Mesenchymal stem cell (in vitro differentiated cells and primary cell): ENCODE data around the gene ANGEL1.

Experiments used
- DNase-seq: peaks from one replicate; pipeline ENCODE4 v3.0.0-alpha.2; 2013
- H2AFZ ChIP-seq: one replicate; pipeline ENCODE4 v1.6.1; 2013; ENCODE audit warnings: low read depth, mild to moderate bottlenecking, control low read depth, inconsistent platforms, low read length, moderate library complexity
- H2AK5ac ChIP-seq: 2 replicates; pipeline ENCODE4 v1.6.1; 2013; ENCODE audit warnings: low read length, moderate library complexity, mild to moderate bottlenecking, inconsistent platforms; ENCODE audit not compliant: severe bottlenecking
- H2BK120ac ChIP-seq: one replicate; pipeline ENCODE4 v1.6.1; 2013; ENCODE audit warnings: low read depth, mild to moderate bottlenecking, inconsistent platforms, low read length, moderate library complexity
- H2BK12ac ChIP-seq, 2 experiments: one replicate each; pipeline ENCODE4 v1.6.1; 2013; ENCODE audit warnings: inconsistent platforms in 2 of 2, low read length in 2 of 2, mild to moderate bottlenecking in 2 of 2, moderate library complexity in 2 of 2, control low read depth in 1 of 2
- H2BK15ac ChIP-seq: one replicate; pipeline ENCODE4 v1.6.1; 2013; ENCODE audit warnings: mild to moderate bottlenecking, low read depth, inconsistent platforms; ENCODE audit not compliant: poor library complexity, severe bottlenecking
- H2BK5ac ChIP-seq: 2 replicates; pipeline ENCODE4 v1.6.1; 2013; ENCODE audit warnings: low read depth, mild to moderate bottlenecking, low read length, control low read depth, inconsistent platforms; ENCODE audit not compliant: poor library complexity, severe bottlenecking
- H3K14ac ChIP-seq, 2 experiments: one replicate each; pipeline ENCODE4 v1.6.1; 2013; ENCODE audit warnings: inconsistent platforms in 2 of 2, low read length in 2 of 2, control low read depth in 1 of 2, mild to moderate bottlenecking in 1 of 2, moderate library complexity in 1 of 2
- H3K18ac ChIP-seq, 2 experiments: one replicate each; pipeline ENCODE4 v1.6.1; 2013; ENCODE audit warnings: inconsistent platforms in 2 of 2, low read length in 2 of 2, control low read depth in 1 of 2, low read depth in 1 of 2, mild to moderate bottlenecking in 1 of 2
- H3K23ac ChIP-seq, 2 experiments: one replicate each; pipeline ENCODE4 v1.6.1; 2013; ENCODE audit warnings: inconsistent platforms in 2 of 2, low read length in 2 of 2, mild to moderate bottlenecking in 2 of 2, moderate library complexity in 2 of 2, control low read depth in 1 of 2
- H3K27ac ChIP-seq: 2 replicates; pipeline ENCODE4 v1.5.1; 2013; ENCODE audit warnings: mild to moderate bottlenecking, moderate library complexity, low read length, control low read depth, inconsistent platforms; ENCODE audit not compliant: poor library complexity, severe bottlenecking
- H3K27me3 ChIP-seq, 2 experiments: 2 replicates each; pipeline versions ENCODE4 v1.6.1 to v1.7.0; 2013; ENCODE audit warnings: low read length in 2 of 2, mild to moderate bottlenecking in 2 of 2, moderate library complexity in 2 of 2, control low read depth in 1 of 2, inconsistent platforms in 1 of 2; ENCODE audit not compliant: control insufficient read depth in 1 of 2, insufficient read depth in 1 of 2
- H3K36me3 ChIP-seq, 2 experiments: 2 replicates each; pipeline versions ENCODE4 v1.6.1 to v1.7.0; 2013; ENCODE audit warnings: low read length in 2 of 2, control low read depth in 1 of 2, inconsistent platforms in 1 of 2, low read depth in 1 of 2, mild to moderate bottlenecking in 1 of 2; ENCODE audit not compliant: insufficient read depth in 2 of 2, control insufficient read depth in 1 of 2
- H3K4ac ChIP-seq, 2 experiments: one replicate each; pipeline ENCODE4 v1.6.1; 2013; ENCODE audit warnings: inconsistent platforms in 2 of 2, low read length in 2 of 2, mild to moderate bottlenecking in 2 of 2, moderate library complexity in 2 of 2, control low read depth in 1 of 2, low read depth in 1 of 2
- H3K4me1 ChIP-seq: 2 replicates; pipeline ENCODE4 v1.6.1; 2013; ENCODE audit warnings: low read depth, low read length, control low read depth; ENCODE audit not compliant: control insufficient read depth, insufficient read depth
- H3K4me2 ChIP-seq: 2 replicates; pipeline ENCODE4 v1.6.1; 2013; ENCODE audit warnings: low read length, mild to moderate bottlenecking, inconsistent platforms; ENCODE audit not compliant: poor library complexity, severe bottlenecking
- H3K4me3 ChIP-seq, 2 experiments: 2 replicates each; pipeline versions ENCODE4 v1.5.1 to v1.7.0; 2013; ENCODE audit warnings: low read length in 2 of 2, mild to moderate bottlenecking in 2 of 2, control low read depth in 1 of 2, low read depth in 1 of 2; ENCODE audit not compliant: insufficient read depth in 1 of 2
- H3K79me1 ChIP-seq: replicated peaks from 2 replicates; pipeline ENCODE4 v1.6.1; 2013; ENCODE audit warnings: mild to moderate bottlenecking, control low read depth, low read length, inconsistent platforms; ENCODE audit not compliant: poor library complexity, severe bottlenecking
- H3K9ac ChIP-seq: 2 replicates; pipeline ENCODE4 v1.7.0; 2013; ENCODE audit warnings: mild to moderate bottlenecking, low read length, moderate library complexity
- H3K9me3 ChIP-seq: 2 replicates; pipeline ENCODE4 v1.7.0; 2013; ENCODE audit warnings: mild to moderate bottlenecking, low read length; ENCODE audit not compliant: control insufficient read depth
- H4K8ac ChIP-seq: one replicate; pipeline ENCODE4 v1.6.1; 2013; ENCODE audit warnings: inconsistent platforms, mild to moderate bottlenecking, low read length, moderate library complexity
- H4K91ac ChIP-seq: one replicate; pipeline ENCODE4 v1.6.1; 2013; ENCODE audit warnings: mild to moderate bottlenecking, low read length, inconsistent platforms
- WGBS: methylation state at CpG from one replicate; pipeline ENCODE4 v1.1.7; 2013; ENCODE audit warnings: mixed read lengths; 5-methylcytosine and 5-hydroxymethylcytosine counted together

Gene ANGEL1

GRCh38 chr14:76755610-76756370 lies 56.9 kb downstream of the ANGEL1 start:
- Histone ChIP-seq H3K18ac (no peak overlapping the region), H2BK120ac (no peak overlapping the region), H2AK5ac (no peak overlapping the region), H3K79me1 (no peaks in the 10 kb centered on the region), H2AFZ (no peak overlapping the region), H4K91ac (no peak overlapping the region), H3K27ac (no peak overlapping the region), H3K4ac (no peak overlapping the region), H3K4me3 (no peak overlapping the region), H3K27me3 (peaks cover 7 to 23% of the 10 kb centered on the region in 2 experiments), H2BK15ac (no peak overlapping the region), H3K4me1 (peaks cover 3% of the 10 kb centered on the region), H3K4me2 (no peak overlapping the region), H3K14ac (no peak overlapping the region), H4K8ac (no peak overlapping the region), H2BK5ac (no peak overlapping the region), H2BK12ac (no peak overlapping the region), H3K9ac (no peak overlapping the region), H3K36me3 (no peaks in the 10 kb centered on the region), H3K23ac (no peak overlapping the region), H3K9me3 (no peaks in the 10 kb centered on the region)
- WGBS = 84% methylated on average over 9 of the region's 9 CpGs
- no peak for DNase-seq

DNA sequence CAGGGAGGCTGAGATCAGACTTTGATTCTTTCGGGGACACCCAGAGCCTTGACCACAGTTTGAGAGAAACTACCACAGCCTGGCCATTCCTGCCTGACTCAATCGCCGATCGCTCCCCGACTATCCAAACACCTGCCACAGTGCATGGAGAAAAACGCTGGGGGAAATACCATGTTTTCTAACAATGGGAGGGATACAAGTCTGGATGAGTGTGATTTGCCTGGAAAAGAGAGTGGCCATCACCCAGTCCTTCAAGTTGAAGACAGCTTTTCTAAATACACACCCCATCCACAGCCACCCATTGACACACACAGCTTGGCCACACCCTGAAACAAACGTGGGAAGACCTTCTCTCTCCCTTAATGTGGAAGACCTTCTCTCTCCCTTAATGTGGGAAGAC lies 58.1 kb downstream of the ANGEL1 start:
- peak overlapping the region in 1 of 2 experiments; percentile 18 for H2BK12ac ChIP-seq
- no peak overlapping the region for H2AK5ac ChIP-seq
- no peak overlapping the region for H2BK15ac ChIP-seq
- H3K79me1 ChIP-seq = no peaks in the 10 kb centered on the region
- no peaks in the 10 kb centered on the region for H3K36me3 ChIP-seq
- no peak overlapping the region for H3K14ac ChIP-seq
- H3K4me2 ChIP-seq = no peak overlapping the region
- H3K18ac ChIP-seq = no peak overlapping the region
- no peak overlapping the region for H3K23ac ChIP-seq
- H3K27me3 ChIP-seq = peaks cover 7 to 11% of the 10 kb centered on the region in 2 experiments
- no peak overlapping the region for H2BK5ac ChIP-seq
- H3K4me1 ChIP-seq = no peaks in the 10 kb centered on the region
- no peak for DNase-seq
- no peak overlapping the region for H3K9ac ChIP-seq
- no peak overlapping the region for H3K27ac ChIP-seq
- H4K91ac ChIP-seq = no peak overlapping the region
- WGBS = 87% methylated on average over 6 of the region's 7 CpGs
- no peak overlapping the region for H2BK120ac ChIP-seq
- no peak overlapping the region for H2AFZ ChIP-seq
- H3K4ac ChIP-seq = no peak overlapping the region
- H4K8ac ChIP-seq = no peak overlapping the region
- no peak overlapping the region for H3K4me3 ChIP-seq
- no peaks in the 10 kb centered on the region for H3K9me3 ChIP-seq

- Histone ChIP-seq H3K23ac (no peak overlapping the region), H3K4ac (no peak overlapping the region), H3K18ac (no peak overlapping the region), H4K91ac (no peak overlapping the region), H3K4me1 (no peaks in the 10 kb centered on the region), H2AK5ac (no peak overlapping the region), H3K14ac (no peak overlapping the region), H2BK15ac (no peak overlapping the region), H3K9me3 (no peaks in the 10 kb centered on the region), H2BK120ac (no peak overlapping the region), H4K8ac (no peak overlapping the region), H3K9ac (no peak overlapping the region), H3K4me3 (no peak overlapping the region), H3K27me3 (peaks cover 7 to 11% of the 10 kb centered on the region in 2 experiments), H2BK5ac (no peak overlapping the region), H3K27ac (no peak overlapping the region), H2BK12ac (no peak overlapping the region), H3K4me2 (no peak overlapping the region), H3K36me3 (no peaks in the 10 kb centered on the region), H2AFZ (no peak overlapping the region), H3K79me1 (no peaks in the 10 kb centered on the region)
- DNase-seq = no peak
- 94% methylated on average over 6 of the region's 7 CpGs for WGBS
Observed at GRCh38 chr14:76753541-76754198, 59.0 kb downstream of the ANGEL1 start.

- no peak overlapping the region for H3K27ac ChIP-seq
- H3K4me3 ChIP-seq = no peak overlapping the region
- H3K27me3 ChIP-seq = peaks cover 7 to 11% of the 10 kb centered on the region in 2 experiments
- 48% methylated on average over 6 of the region's 6 CpGs for whole genome bisulfite sequencing
- H3K23ac ChIP-seq = no peak overlapping the region
- no peak overlapping the region for H2BK15ac ChIP-seq
- H2AK5ac ChIP-seq = no peak overlapping the region
- no peak overlapping the region for H2BK120ac ChIP-seq
- H3K36me3 ChIP-seq = no peaks in the 10 kb centered on the region
- no peaks in the 10 kb centered on the region for H3K4me1 ChIP-seq
- no peak overlapping the region for H3K4ac ChIP-seq
- no peak overlapping the region for H3K9ac ChIP-seq
- no peak overlapping the region for H3K18ac ChIP-seq
- H2BK12ac ChIP-seq = no peak overlapping the region
- H3K79me1 ChIP-seq = no peaks in the 10 kb centered on the region
- no peak overlapping the region for H2AFZ ChIP-seq
- DNase-seq = no peak
- no peaks in the 10 kb centered on the region for H3K9me3 ChIP-seq
- H4K91ac ChIP-seq = no peak overlapping the region
- H3K4me2 ChIP-seq = no peak overlapping the region
- no peak overlapping the region for H4K8ac ChIP-seq
- H3K14ac ChIP-seq = no peak overlapping the region
- no peak overlapping the region for H2BK5ac ChIP-seq
Observed at GRCh38 chr14:76752744-76753143, 59.9 kb downstream of the ANGEL1 start.
